GOT3 (cell line): ENCODE data around the gene UTP14C.
"Not testable (repeated sequence)": the region's sequence is repeated elsewhere in the genome, so short reads cannot be mapped to it uniquely, and the experiment has no call there.

Experiments used
- DNase-seq: peaks from one replicate; lab custom pipeline; 2025; ENCODE audit warnings: mixed read lengths; lab: John Stamatoyannopoulos, UW

Gene UTP14C

GRCh38 chr13:52043675-52044074 is 19.2 kb downstream of the UTP14C start:
- DNase-seq, result no peak

DNA sequence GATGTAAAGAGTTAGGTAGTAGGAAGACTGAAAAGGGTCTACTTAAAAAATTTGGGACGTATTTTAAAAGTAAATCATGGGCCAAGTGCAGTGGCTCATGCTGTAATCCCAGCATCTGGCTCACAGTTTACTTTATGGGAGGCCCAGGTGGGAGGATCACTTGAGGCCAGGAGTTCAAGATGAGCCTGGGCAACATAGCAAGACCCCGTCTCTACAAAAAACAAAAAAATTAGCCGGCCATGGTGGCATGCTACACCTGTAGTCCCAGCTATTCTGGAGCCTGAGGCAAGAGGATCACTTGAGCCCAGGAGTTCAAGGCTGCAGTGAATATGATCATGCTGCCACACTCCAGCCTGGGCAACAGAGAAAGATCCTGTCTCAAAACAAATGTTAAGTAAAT is 23.0 kb downstream of the UTP14C start:
- no peak for DNase-seq

DNA sequence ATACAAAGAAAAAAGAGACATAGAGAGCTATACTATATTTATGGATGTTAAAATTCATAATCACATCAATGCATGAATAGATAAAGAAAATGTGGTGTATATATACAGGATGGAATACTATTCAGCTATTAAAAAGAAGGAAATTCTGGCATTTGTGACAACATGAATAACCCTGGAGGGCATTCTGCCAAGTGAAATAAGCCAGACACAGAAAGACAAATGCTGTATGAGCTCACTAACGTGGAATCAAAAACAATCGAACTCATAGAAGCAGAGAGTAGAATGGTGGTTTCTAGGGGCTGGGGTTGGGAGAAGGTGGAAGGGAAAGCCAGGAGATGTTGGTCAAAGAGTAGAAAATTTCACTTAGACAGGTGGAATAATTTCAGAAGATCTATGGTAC is 24.0 kb downstream of the UTP14C start:
- no peak for DNase-seq

DNA sequence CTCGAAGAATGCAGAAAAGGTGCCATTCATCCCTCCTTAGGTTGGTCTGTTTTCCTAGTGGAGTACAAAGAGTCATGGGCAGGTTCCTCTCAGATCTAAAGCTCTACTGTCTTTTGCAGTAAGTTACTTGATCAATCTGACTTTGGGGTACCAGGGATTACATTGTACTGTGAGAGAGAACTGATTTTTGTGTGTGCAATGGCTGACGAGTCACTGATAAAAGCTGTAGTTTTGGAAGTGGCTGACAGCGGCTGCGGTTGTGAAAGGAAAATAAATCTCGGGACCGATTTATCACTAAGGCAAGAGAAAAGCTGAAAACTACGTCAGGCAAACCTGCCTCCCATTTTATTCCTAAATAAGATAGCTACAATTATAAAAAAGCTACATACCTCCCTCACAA is 26.9 kb downstream of the UTP14C start:
- no peak for DNase-seq

DNA sequence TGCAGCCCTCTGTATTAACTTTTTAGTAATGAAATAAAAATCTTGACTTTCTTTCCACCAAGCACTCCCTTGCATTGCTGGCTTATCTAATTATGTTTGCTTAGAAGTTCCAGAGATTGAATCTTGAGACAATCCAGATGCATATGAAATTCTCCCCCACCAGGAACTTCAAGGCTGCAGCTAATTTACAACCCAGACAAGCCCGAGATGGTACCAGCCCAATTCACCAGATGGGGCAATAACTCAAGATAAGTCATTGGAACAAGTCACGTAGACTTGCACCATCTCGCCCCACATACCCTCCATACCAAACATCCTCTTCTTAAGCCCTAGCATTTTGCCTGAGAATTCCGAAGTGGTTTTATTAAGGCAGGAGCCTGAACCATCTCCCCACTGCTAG is 29.0 kb downstream of the UTP14C start:
- DNase-seq, result no peak

- DNase-seq, result not testable (repeated sequence)
Observed at GRCh38 chr13:52061064-52061463, 36.6 kb downstream of the UTP14C start.

GRCh38 chr13:52061587-52061986 is 37.1 kb downstream of the UTP14C start:
- DNase-seq, result no peak

DNA sequence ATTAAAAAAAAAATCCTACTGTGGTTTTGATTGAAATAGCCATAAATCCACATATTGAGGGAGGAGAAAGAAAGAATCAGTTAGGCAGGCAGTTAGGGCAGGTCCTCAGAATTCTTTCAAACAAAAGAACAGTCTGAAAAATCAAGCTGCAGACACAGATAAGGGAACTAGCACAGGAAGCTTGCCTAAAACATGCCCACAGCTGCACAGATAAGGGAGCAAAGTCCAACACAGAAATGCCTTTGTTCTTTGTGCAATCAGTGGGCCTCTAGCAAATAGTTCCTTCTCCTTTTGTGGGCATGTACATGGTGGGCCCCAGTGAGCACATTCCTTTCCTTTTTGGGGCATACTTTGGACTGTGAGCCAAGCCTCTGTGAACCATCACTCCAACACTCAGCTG is 42.7 kb downstream of the UTP14C start:
- no peak for DNase-seq

- DNase-seq, result no peak
Observed at GRCh38 chr13:52070929-52071523, 46.5 kb downstream of the UTP14C start.
